Caco-2 (cell line): ENCODE results near the gene NXPH4. TPM values are rescaled to one million over a fixed set of nuclear protein-coding genes. Genes with fewer than 3 reads are reported as not detected.

Source experiments
- BruUV-seq: library from RNA; stranded (reverse); fragments of 400-500 nt; replicated peaks from 2 replicates; lab custom pipeline; 2021; lab: Mats Ljungman, UMichigan
- CTCF ChIA-PET: fragments of 300-600 bp; sonication (Branson Sonifier 250); formaldehyde crosslinking; loops from one replicate; lab custom pipeline; 2022; ENCODE audit warnings: antibody characterized with exemption; lab: Charles Lee
- POLR2A ChIA-PET: fragments of 300-600 bp; sonication (Branson Sonifier 250); formaldehyde crosslinking; loops from one replicate; lab custom pipeline; 2022; ENCODE audit warnings: antibody characterized with exemption; lab: Charles Lee
- DNase-seq, 2 experiments: peaks; one replicate each; pipeline versions ENCODE4 v3.0.0 to v3.0.0-alpha.2; 2020 to 2022
- H3K27me3 ChIP-seq: replicated peaks from 2 replicates; pipeline ENCODE4 v1.6.0; 2011; ENCODE audit warnings: low read length; ENCODE audit not compliant: control insufficient read depth, insufficient read depth
- H3K36me3 ChIP-seq: 2 replicates; pipeline ENCODE4 v1.5.1; 2011; ENCODE audit warnings: low read length; ENCODE audit not compliant: control insufficient read depth, insufficient read depth
- H3K4me1 ChIP-seq: fragments of 250-450 bp; sonication (Bioruptor Pico); 2 replicates; pipeline ENCODE4 v1.5.1; 2020; ENCODE audit warnings: mild to moderate bottlenecking
- H3K4me3 ChIP-seq: 2 replicates; pipeline ENCODE4 v1.5.1; 2011; ENCODE audit warnings: low read depth, mild to moderate bottlenecking, control low read depth, low read length
- H3K9me3 ChIP-seq: fragments of 250-450 bp; sonication (Bioruptor Pico); 2 replicates; pipeline ENCODE4 v1.5.1; 2020; ENCODE audit warnings: mild to moderate bottlenecking, moderate library complexity
- H3K27ac Mint-ChIP-seq: one replicate; pipeline ENCODE4 v1.8.0; 2022; ENCODE audit warnings: mixed read lengths; ENCODE audit not compliant: unreplicated experiment
- H3K27me3 Mint-ChIP-seq: one replicate; pipeline ENCODE4 v1.8.0; 2022; ENCODE audit warnings: mixed read lengths; ENCODE audit not compliant: insufficient read depth, unreplicated experiment
- H3K36me3 Mint-ChIP-seq: one replicate; pipeline ENCODE4 v1.8.0; 2022; ENCODE audit warnings: mild to moderate bottlenecking, mixed read lengths; ENCODE audit not compliant: insufficient read depth, unreplicated experiment
- H3K4me1 Mint-ChIP-seq: one replicate; pipeline ENCODE4 v1.8.0; 2022; ENCODE audit warnings: low read depth, mixed read lengths; ENCODE audit not compliant: unreplicated experiment
- H3K4me3 Mint-ChIP-seq: one replicate; pipeline ENCODE4 v1.8.0; 2022; ENCODE audit warnings: mild to moderate bottlenecking, moderate library complexity, mixed read lengths; ENCODE audit not compliant: unreplicated experiment
- H3K9me3 Mint-ChIP-seq: one replicate; pipeline ENCODE4 v1.8.0; 2022; ENCODE audit warnings: mixed read lengths; ENCODE audit not compliant: unreplicated experiment
- CTCF ChIP-seq, 2 experiments: fragments of 200-600 bp in 1 of 2; IDR thresholded peaks; 1 replicate in 1 of 2; 2 replicates in 1 of 2; pipeline versions ENCODE4 v1.5.1 to v1.8.0; 2011 to 2022; ENCODE audit warnings: antibody characterized with exemption in 1 of 2, control low read depth in 1 of 2, inconsistent platforms in 1 of 2, low read depth in 1 of 2, low read length in 1 of 2, mild to moderate bottlenecking in 1 of 2, moderate library complexity in 1 of 2; ENCODE audit not compliant: insufficient read depth in 1 of 2, severe bottlenecking in 1 of 2, unreplicated experiment in 1 of 2
- intact Hi-C: fragments of 100-400 bp; cut with micrococcal nuclease; formaldehyde crosslinking; loops from one replicate; pipeline ENCODE4 v1.10.0; 2022; ENCODE audit not compliant: unreplicated experiment
- total RNA-seq: library from RNA; stranded (reverse); gene quantifications from 2 replicates; pipeline ENCODE4 v1.2.3, GENCODE V29; 2022

NXPH4 gene
- total RNA-seq, 1 experiment from 2014 or later, result 10.0 TPM

- no peaks in the 10 kb centered on the region; the same call in 1 of the 2 replicates for H3K36me3 ChIP-seq
- H3K27me3 ChIP-seq, result peaks cover 10% of the 10 kb centered on the region
- intact Hi-C loops, result no loop called here
- no peak for TF ChIP-seq CTCF (IDR thresholded peaks at IDR 0.05; ENCODE audit: insufficient read depth in 1 of 2, low read depth in 1 of 2, low read length in 1 of 2, severe bottlenecking in 1 of 2, unreplicated experiment in 1 of 2)
- no peak for DNase-seq
- ChIA-PET POLR2A (interaction anchor here (0.6 to 4.5 kb wide), 2 partner anchors 11 to 203 kb away, joined by 9 to 26 read pairs; partner anchors contain the start of gene SHMT2), CTCF (interaction anchor here (0.7 to 2.0 kb wide), 5 partner anchors 8 to 25 kb away, joined by 3 to 12 read pairs (median 6); partner anchors contain the start of gene SHMT2)
- H3K4me1 ChIP-seq, result peaks cover 20% of the 10 kb centered on the region
- Mint-ChIP-seq H3K4me1 (peaks cover 35% of the 10 kb centered on the region), H3K27me3 (peaks cover 27% of the 10 kb centered on the region), H3K27ac (no peak overlapping the region), H3K9me3 (no peaks in the 10 kb centered on the region), H3K4me3 (peak overlapping the region; percentile 82), H3K36me3 (peaks cover 27% of the 10 kb centered on the region)
- TSS peak; percentile 3 for BruUV-seq
- H3K4me3 ChIP-seq, result no peak overlapping the region
- no peaks in the 10 kb centered on the region for H3K9me3 ChIP-seq
Measured at GRCh38 chr12:57218030-57218853, 1.6 kb downstream of the NXPH4 start.

- intact Hi-C loops, result no loop called here
- no peaks in the 10 kb centered on the region for H3K9me3 ChIP-seq
- no peak overlapping the region for H3K4me3 ChIP-seq
- no peak for DNase-seq
- ChIA-PET CTCF (interaction anchor here (0.8 to 1.3 kb wide), 2 partner anchors 10 to 107 kb away, joined by 4 to 5 read pairs; partner anchors contain the start of gene SHMT2), POLR2A (interaction anchor here (4.5 kb wide), 1 partner anchor 10 kb away, joined by 26 read pairs; the partner anchor contains the start of gene SHMT2)
- H3K36me3 Mint-ChIP-seq, result peaks cover 28% of the 10 kb centered on the region
- peaks cover 27% of the 10 kb centered on the region for H3K27me3 Mint-ChIP-seq
- H3K4me3 Mint-ChIP-seq, result peak overlapping the region; percentile 18
- no peak overlapping the region for H3K27ac Mint-ChIP-seq
- no peak for TF ChIP-seq CTCF (IDR thresholded peaks at IDR 0.05; ENCODE audit: insufficient read depth in 1 of 2, low read depth in 1 of 2, low read length in 1 of 2, severe bottlenecking in 1 of 2, unreplicated experiment in 1 of 2)
- no TSS peak for BruUV-seq
- H3K4me1 ChIP-seq, result peaks cover 10% of the 10 kb centered on the region
- H3K9me3 Mint-ChIP-seq, result no peaks in the 10 kb centered on the region
- peaks cover 30% of the 10 kb centered on the region for H3K4me1 Mint-ChIP-seq
- no peaks in the 10 kb centered on the region for H3K36me3 ChIP-seq
- H3K27me3 ChIP-seq, result peaks cover 10% of the 10 kb centered on the region
Measured at GRCh38 chr12:57219205-57219992, 2.8 kb downstream of the NXPH4 start.
